ENCODE data around the gene CDKN1A. TPM values are rescaled to one million over a fixed set of nuclear protein-coding genes. Genes with fewer than 3 reads are reported as not detected.

Gene CDKN1A
- total RNA-seq, 1 experiment from 2014 or later: 17.4 TPM

DNA sequence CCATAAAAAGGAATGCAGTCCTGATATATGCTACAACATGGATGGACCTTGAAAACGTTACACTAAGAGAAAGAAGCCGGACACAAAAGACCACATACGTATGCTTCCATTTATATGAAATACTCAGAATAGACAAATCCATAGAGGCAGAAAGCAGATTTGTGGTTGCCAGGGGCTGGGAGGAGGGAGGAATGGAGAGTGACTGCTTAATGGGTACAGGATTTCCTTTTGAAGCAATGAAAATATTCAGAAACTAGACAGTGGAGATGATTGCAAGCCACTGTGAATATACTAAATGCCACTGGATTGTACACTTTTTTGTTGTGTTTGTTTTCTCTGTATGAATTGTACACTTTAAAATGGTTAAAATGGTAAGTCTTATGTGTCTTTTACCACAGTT is 29.4 kb upstream of the CDKN1A start:
- H3K9ac ChIP-seq (ENCODE audit: extremely low read depth, insufficient read length, low read length): no peak overlapping the region
- H3K23ac ChIP-seq (ENCODE audit: insufficient read length, low read depth, low read length): no peak overlapping the region
- no peak overlapping the region for H4K91ac ChIP-seq (ENCODE audit: insufficient read length, low read depth, low read length)
- no peak overlapping the region for H3K4ac ChIP-seq (ENCODE audit: low read depth, low read length)
- no peak overlapping the region for H4K8ac ChIP-seq (replicated peaks; ENCODE audit: insufficient read length, low read depth, low read length)
- no peak overlapping the region for H3K4me2 ChIP-seq (ENCODE audit: insufficient read depth, insufficient read length, low read length)
- no peak overlapping the region for H3K27ac ChIP-seq (ENCODE audit: insufficient read length, low read depth, low read length)
- H3K79me2 ChIP-seq (ENCODE audit: insufficient read depth, low read length): no peaks in the 10 kb centered on the region
- H3K4me1 ChIP-seq (ENCODE audit: insufficient read depth, low read length): 0 out of 2 replicates have a peak, but pooled peaks cover 2% of the 10 kb centered on the region
- TF ChIP-seq CTCF (conservative IDR thresholded peaks at IDR 0.05): no peak
- no peak overlapping the region for H3K14ac ChIP-seq (ENCODE audit: insufficient read depth, low read length)
- no peak overlapping the region for H3T11ph ChIP-seq (ENCODE audit: low read length)
- H2AK5ac ChIP-seq (ENCODE audit: insufficient read length, low read length): no peak overlapping the region
- H3K27me3 ChIP-seq (ENCODE audit: insufficient read depth, low read length): no peaks in the 10 kb centered on the region
- H2BK12ac ChIP-seq (ENCODE audit: insufficient read length, low read depth, low read length): no peak overlapping the region
- no peaks in the 10 kb centered on the region for H3K23me2 ChIP-seq (ENCODE audit: insufficient read length, low read depth, low read length, poor library complexity, severe bottlenecking)
- no peak overlapping the region for H2BK20ac ChIP-seq (ENCODE audit: low read depth, low read length, poor library complexity, severe bottlenecking)
- no peak overlapping the region for H3K27ac Mint-ChIP-seq
- H3K27me3 Mint-ChIP-seq (ENCODE audit: low read depth): peaks cover 3% of the 10 kb centered on the region; the same call in 1 of the 2 replicates
- H3K36me3 Mint-ChIP-seq (ENCODE audit: insufficient read depth in 1 of 3, low read depth in 3 of 3): no peaks in the 10 kb centered on the region
- H2BK15ac ChIP-seq (ENCODE audit: low read depth, low read length): no peak overlapping the region
- H3K4me3 Mint-ChIP-seq: no peak overlapping the region
- no CpG with 5 or more reads among the region's 3 CpGs for WGBS (ENCODE audit: extremely low coverage, insufficient read length, low lambda C conversion rate)
- H3K9me3 Mint-ChIP-seq: no peaks in the 10 kb centered on the region
- no peak overlapping the region for H2BK120ac ChIP-seq (ENCODE audit: low read depth, low read length, poor library complexity, severe bottlenecking)
- DNase-seq: no peak
- no peak overlapping the region for H2AFZ ChIP-seq (ENCODE audit: low read length)
- H3K56ac ChIP-seq (ENCODE audit: insufficient read length, low read depth, low read length): no peak overlapping the region
- H3K18ac ChIP-seq (ENCODE audit: insufficient read length, low read depth, low read length): no peak overlapping the region
- peaks cover 24 to 26% of the 10 kb centered on the region in 2 experiments for H3K4me1 Mint-ChIP-seq
- no peaks in the 10 kb centered on the region for H3K9me3 ChIP-seq (ENCODE audit: control insufficient read depth, low read depth, low read length)
- H4K5ac ChIP-seq (ENCODE audit: insufficient read length, low read depth, low read length): no peak overlapping the region
- H2BK5ac ChIP-seq (ENCODE audit: insufficient read length, low read length): no peak overlapping the region
- H3K79me1 ChIP-seq (ENCODE audit: insufficient read depth, low read depth, low read length, poor library complexity, severe bottlenecking): no peaks in the 10 kb centered on the region
- H4K20me1 ChIP-seq (ENCODE audit: control insufficient read depth, insufficient read depth, insufficient read length): no peaks in the 10 kb centered on the region

All from H9 (cell line).